AG10803 (cell line): ENCODE measurements around the gene TRIM37.
"Not testable (repeated sequence)": the region's sequence is repeated elsewhere in the genome, so short reads cannot be mapped to it uniquely, and the experiment has no call there.

Experiments used
- DNase-seq: peaks from one replicate; pipeline ENCODE4 v3.0.0; 2010; ENCODE audit warnings: low read depth
- H3K4me3 ChIP-seq: 2 replicates; pipeline ENCODE4 v1.5.1; 2011; ENCODE audit warnings: mild to moderate bottlenecking, low read length, control low read depth
- CTCF ChIP-seq: conservative IDR thresholded peaks from 2 replicates; pipeline ENCODE4 v1.5.1; 2011; ENCODE audit warnings: mild to moderate bottlenecking, low read length, control low read depth, inconsistent platforms

The TRIM37 gene

GRCh38 chr17:59151006-59151405 lies 44.3 kb upstream of the TRIM37 start:
- DNase-seq = no peak
- no peak for TF ChIP-seq CTCF
- H3K4me3 ChIP-seq = no peak overlapping the region

GRCh38 chr17:59149841-59150511 lies 43.3 kb upstream of the TRIM37 start:
- no peak for DNase-seq
- H3K4me3 ChIP-seq = no peak overlapping the region

GRCh38 chr17:59149051-59149450 lies 42.4 kb upstream of the TRIM37 start:
- TF ChIP-seq CTCF = no peak
- no peak overlapping the region for H3K4me3 ChIP-seq
- DNase-seq = peak; percentile 45

More at GRCh38 chr17:59149841-59150511, 43.3 kb upstream of the TRIM37 start:
- TF ChIP-seq CTCF = no peak

- no peak for DNase-seq
- H3K4me3 ChIP-seq = no peak overlapping the region
- no peak for TF ChIP-seq CTCF
These were observed 39.0 kb upstream of the TRIM37 start for GRCh38 chr17:59145571-59146096.

- no peak overlapping the region for H3K4me3 ChIP-seq
- no peak for DNase-seq
- no peak for TF ChIP-seq CTCF
These were observed 35.2 kb upstream of the TRIM37 start for GRCh38 chr17:59141860-59142259.

- no peak for TF ChIP-seq CTCF
- DNase-seq = no peak
- H3K4me3 ChIP-seq = no peak overlapping the region
These were observed 33.3 kb upstream of the TRIM37 start for GRCh38 chr17:59139939-59140338.

- H3K4me3 ChIP-seq, DNase-seq: not testable (repeated sequence)
These were observed 31.7 kb upstream of the TRIM37 start for GRCh38 chr17:59138339-59138738.
